Body of pancreas (tissue), 4 donors: ENCODE data around the gene PLA2R1.

Experiments
- CTCF ChIP-seq, 7 experiments: fragments of 450-650 bp in 4 of 7; fragments of 200-600 bp in 3 of 7; sonication (generic) in 3 of 7; IDR thresholded peaks; one replicate each; pipeline ENCODE4 v1.5.1; 2016 to 2019; ENCODE audit warnings: antibody characterized with exemption in 7 of 7
- POLR2A ChIP-seq, 3 donors: fragments of 450-650 bp; IDR thresholded peaks; one replicate each; pipeline ENCODE4 v1.6.1; 2016; ENCODE audit warnings: antibody characterized with exemption in 3 of 3, mild to moderate bottlenecking in 2 of 3

- TF ChIP-seq CTCF (IDR thresholded peaks at IDR 0.05) (no peak), POLR2A (IDR thresholded peaks at IDR 0.05) (no peak)
Observed at GRCh38 chr2:160042054-160042453, 20.4 kb downstream of the PLA2R1 start.
